HepG2 (cell line): ENCODE data around the gene NOX3. TPM values are rescaled to one million over a fixed set of nuclear protein-coding genes. Genes with fewer than 3 reads are reported as not detected.

Source experiments
- ATAC-seq: fragments of 200-7000 bp; cut with Tn5 transposase; 3 replicates; pipeline ENCODE4 v1.9.1; 2020; ENCODE audit warnings: mild to moderate bottlenecking, moderate library complexity
- BruUV-seq: library from RNA; stranded (reverse); fragments of 400-500 nt; replicated peaks from 2 replicates; lab custom pipeline; 2021; lab: Mats Ljungman, UMichigan
- CTCF ChIA-PET: fragments of 300-600 bp; formaldehyde crosslinking; extraction: SDS; loops from one replicate; lab custom pipeline; 2021; ENCODE audit warnings: low total read pairs, inconsistent platforms, low intra/inter-chr PET ratio; lab: Yijun Ruan, JAX
- POLR2A ChIA-PET: fragments of 350-600 bp; sonication (Branson Sonifier 250); formaldehyde crosslinking; loops from one replicate; lab custom pipeline; 2020; ENCODE audit warnings: antibody characterized with exemption, inconsistent platforms; lab: Yijun Ruan, JAX
- DNase-seq: peaks from one replicate; pipeline ENCODE4 v3.0.0-alpha.2; 2015; ENCODE audit warnings: low spot score
- FAIRE-seq: peaks from 3 replicates; lab custom pipeline; 2011; peaks lifted over from hg19 to GRCh38; lab: Jason Lieb, UNC
- H2AFZ ChIP-seq: one replicate; pipeline ENCODE4 v1.6.1; 2011; ENCODE audit warnings: low read length, inconsistent platforms
- H3K27ac ChIP-seq: fragments of 300-600 bp; 3 replicates; pipeline ENCODE4 v1.8.0; 2011; ENCODE audit warnings: mixed run types, mild to moderate bottlenecking, mixed read lengths, low read length, inconsistent platforms; ENCODE audit not compliant: insufficient read depth; ENCODE audit errors: extremely low read length
- H3K27me3 ChIP-seq, 2 experiments: fragments of 200-600 bp in 1 of 2; 2 replicates in 1 of 2; 3 replicates in 1 of 2; pipeline versions ENCODE4 v1.6.0 to v1.8.0; 2011; ENCODE audit warnings: low read length in 2 of 2, mild to moderate bottlenecking in 2 of 2, moderate library complexity in 2 of 2, inconsistent platforms in 1 of 2; ENCODE audit not compliant: insufficient read depth in 2 of 2, control insufficient read depth in 1 of 2
- H3K36me3 ChIP-seq, 2 experiments: fragments of 200-600 bp in 1 of 2; replicated peaks in 1 of 2; 2 replicates in 1 of 2; 3 replicates in 1 of 2; pipeline versions ENCODE4 v1.5.1 to v1.8.0; 2011; ENCODE audit warnings: low read length in 2 of 2, inconsistent platforms in 1 of 2; ENCODE audit not compliant: insufficient read depth in 2 of 2, control insufficient read depth in 1 of 2
- H3K4me1 ChIP-seq: 2 replicates; pipeline ENCODE4 v1.5.1; 2012; ENCODE audit warnings: low read length, inconsistent platforms; ENCODE audit not compliant: insufficient read depth
- H3K4me2 ChIP-seq: 2 replicates; pipeline ENCODE4 v1.6.0; 2011; ENCODE audit warnings: low read depth, low read length, inconsistent platforms
- H3K4me3 ChIP-seq, 3 experiments: fragments of 200-600 bp in 1 of 3; sonication (generic), shearing (Covaris generic) in 1 of 3; replicated peaks in 1 of 3; 2 replicates each; pipeline ENCODE4 v1.5.1; 2011 to 2016; ENCODE audit warnings: low read length in 3 of 3, inconsistent platforms in 2 of 3, low read depth in 2 of 3, mild to moderate bottlenecking in 2 of 3, control low read depth in 1 of 3, mixed read lengths in 1 of 3; ENCODE audit not compliant: insufficient read depth in 1 of 3
- H3K79me2 ChIP-seq: one replicate; pipeline ENCODE4 v1.6.1; 2011; ENCODE audit warnings: low read length, inconsistent platforms; ENCODE audit not compliant: insufficient read depth
- H3K9ac ChIP-seq: 2 replicates; pipeline ENCODE4 v1.6.0; 2011; ENCODE audit warnings: mild to moderate bottlenecking, low read depth, low read length, inconsistent platforms; ENCODE audit not compliant: insufficient read depth
- H3K9me3 ChIP-seq: 2 replicates; pipeline ENCODE4 v1.5.1; 2012; ENCODE audit warnings: mild to moderate bottlenecking, low read length
- H4K20me1 ChIP-seq: 2 replicates; pipeline ENCODE4 v1.6.0; 2011; ENCODE audit warnings: inconsistent platforms, mild to moderate bottlenecking, low read length, moderate library complexity; ENCODE audit not compliant: insufficient read depth
- AGO2 ChIP-seq: fragments of 200-400 bp; formaldehyde crosslinking; optimal IDR thresholded peaks from 2 replicates; pipeline ENCODE3; 2017; ENCODE audit warnings: mild to moderate bottlenecking, low read depth, low read length, moderate library complexity
- CHD4 ChIP-seq: fragments of 200-600 bp; sonication (generic); IDR thresholded peaks from 2 replicates; pipeline ENCODE4 v1.7.0; 2017; ENCODE audit warnings: mild to moderate bottlenecking, low read length, borderline replicate concordance
- ERF ChIP-seq: IDR thresholded peaks from 2 replicates; pipeline ENCODE4 v1.6.1; 2018; ENCODE audit warnings: missing biosample characterization, missing genetic modification reagents
- POLR2A ChIP-seq, 2 experiments: IDR thresholded peaks; 2 replicates each; pipeline ENCODE4 v1.6.1; 2011; ENCODE audit warnings: low read depth in 2 of 2, low read length in 2 of 2, mild to moderate bottlenecking in 1 of 2, moderate library complexity in 1 of 2; ENCODE audit not compliant: insufficient read depth in 1 of 2
- POLR2G ChIP-seq: fragments of 200-400 bp; formaldehyde crosslinking; IDR thresholded peaks from 2 replicates; pipeline ENCODE4 v1.6.1; 2018; ENCODE audit warnings: mild to moderate bottlenecking, low read depth, low read length, moderate library complexity
- RBFOX2 ChIP-seq: fragments of 200-400 bp; formaldehyde crosslinking; IDR thresholded peaks from 2 replicates; pipeline ENCODE4 v1.6.1; 2017; ENCODE audit warnings: low read depth, mild to moderate bottlenecking, low read length
- RBM22 ChIP-seq: fragments of 200-400 bp; formaldehyde crosslinking; optimal IDR thresholded peaks from 2 replicates; pipeline ENCODE3; 2017; ENCODE audit warnings: mild to moderate bottlenecking, low read length, moderate library complexity
- SOX13 ChIP-seq, 3 experiments: fragments of 450-650 bp in 1 of 3; sonication (generic) in 1 of 3; formaldehyde crosslinking in 1 of 3; IDR thresholded peaks in 2 of 3; conservative IDR thresholded peaks in 1 of 3; 2 replicates each; pipeline versions ENCODE4 v1.5.0 to v1.6.1; 2016 to 2020; ENCODE audit warnings: antibody characterized with exemption in 1 of 3, mild to moderate bottlenecking in 1 of 3, missing compliant biosample characterization in 1 of 3, missing genetic modification reagents in 1 of 3, moderate library complexity in 1 of 3
- THAP11 ChIP-seq: IDR thresholded peaks from 2 replicates; pipeline ENCODE4 v1.6.1; 2016; ENCODE audit warnings: missing biosample characterization, missing genetic modification reagents
- ZBTB38 ChIP-seq: sonication (generic); formaldehyde crosslinking; IDR thresholded peaks from 2 replicates; pipeline ENCODE4 v1.5.1; 2020; ENCODE audit warnings: mild to moderate bottlenecking, missing genetic modification reagents
- ZC3H4 ChIP-seq: sonication (generic); formaldehyde crosslinking; IDR thresholded peaks from 2 replicates; pipeline ENCODE4 v1.4.0; 2020; ENCODE audit warnings: missing genetic modification reagents, borderline replicate concordance
- ZNF772 ChIP-seq: sonication (generic); formaldehyde crosslinking; IDR thresholded peaks from 2 replicates; pipeline ENCODE4 v1.5.0; 2020; ENCODE audit warnings: mild to moderate bottlenecking, missing genetic modification reagents
- WGBS: methylation state at CpG from one replicate; pipeline ENCODE4 v1.1.6; 2017; ENCODE audit warnings: low lambda C conversion rate; 5-methylcytosine and 5-hydroxymethylcytosine counted together
- in situ Hi-C: cut with HindIII; loops from 2 replicates; pipeline ENCODE4 v1.10.0; 2017; ENCODE audit warnings: low pct_unique_long_range_greater_than_20kb; ENCODE audit not compliant: extremely low pct_ligation_motif_present
- intact Hi-C: fragments of 100-400 bp; cut with micrococcal nuclease; formaldehyde crosslinking; loops from one replicate; pipeline ENCODE4 v1.10.0; 2022; ENCODE audit not compliant: unreplicated experiment
- polyA plus RNA-seq, 8 experiments: library from polyadenylated mRNA; depleted of rRNA in 3 of 8; stranded (reverse) in 7 of 8; unstranded in 1 of 8; fragments of >200 nt; fragmentation: Illumina TruSeq in 4 of 8; extraction: Trizol in 4 of 8; gene quantifications; 2 replicates each; pipeline versions ENCODE4 v1.2.1 to v1.2.3, GENCODE V29; 2011 to 2016; ENCODE audit warnings: low read depth in 4 of 8, missing spikeins in 1 of 8, mixed read lengths in 1 of 8; ENCODE audit not compliant: insufficient read depth in 1 of 8
- total RNA-seq, 5 experiments: library from RNA; depleted of rRNA; stranded (reverse); fragments of >200 nt; fragmentation: Illumina TruSeq; extraction: Trizol; gene quantifications; 2 replicates each; pipeline ENCODE4 v1.2.3, GENCODE V29; 2016; ENCODE audit warnings: low read depth in 1 of 5
- TF ChIP-seq, protein P1 (sequence below): sonication (generic); formaldehyde crosslinking; conservative IDR thresholded peaks from 2 replicates; pipeline ENCODE4 v1.8.0; 2022; ENCODE audit warnings: mild to moderate bottlenecking, moderate library complexity, missing genetic modification reagents
- TF ChIP-seq, protein P2 (sequence below): sonication (generic); formaldehyde crosslinking; IDR thresholded peaks from 2 replicates; pipeline ENCODE4 v1.5.1; 2020; ENCODE audit warnings: missing genetic modification reagents, mild to moderate bottlenecking, borderline replicate concordance
- TF ChIP-seq, protein P3 (sequence below): sonication (generic); formaldehyde crosslinking; IDR thresholded peaks from 2 replicates; pipeline ENCODE4 v1.4.0; 2020; ENCODE audit warnings: mild to moderate bottlenecking, missing genetic modification reagents

NOX3 gene
- total and polyA plus RNA-seq, 2 of the 13 experiments (the other 11 are each of a cell fraction or from before 2014, with no cell fraction given) = 0.09 to 0.18 TPM

DNA sequence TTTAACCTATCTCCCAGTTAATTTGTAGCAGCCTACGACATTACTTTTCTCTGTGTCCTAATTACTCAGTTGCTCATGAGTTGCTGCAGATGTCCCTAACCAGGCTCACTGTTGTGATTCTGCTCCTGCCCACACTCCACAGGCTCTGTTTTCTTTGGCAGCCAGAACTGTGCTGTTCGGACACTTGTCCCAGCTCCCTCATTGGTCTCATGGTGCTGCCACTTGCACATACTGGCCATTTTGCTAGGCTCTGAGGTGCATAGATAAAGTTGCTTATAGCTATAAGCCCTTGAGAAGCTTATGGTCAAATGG is 55.0 kb downstream of the NOX3 start (continued):
- TF ChIP-seq, protein P1, sequence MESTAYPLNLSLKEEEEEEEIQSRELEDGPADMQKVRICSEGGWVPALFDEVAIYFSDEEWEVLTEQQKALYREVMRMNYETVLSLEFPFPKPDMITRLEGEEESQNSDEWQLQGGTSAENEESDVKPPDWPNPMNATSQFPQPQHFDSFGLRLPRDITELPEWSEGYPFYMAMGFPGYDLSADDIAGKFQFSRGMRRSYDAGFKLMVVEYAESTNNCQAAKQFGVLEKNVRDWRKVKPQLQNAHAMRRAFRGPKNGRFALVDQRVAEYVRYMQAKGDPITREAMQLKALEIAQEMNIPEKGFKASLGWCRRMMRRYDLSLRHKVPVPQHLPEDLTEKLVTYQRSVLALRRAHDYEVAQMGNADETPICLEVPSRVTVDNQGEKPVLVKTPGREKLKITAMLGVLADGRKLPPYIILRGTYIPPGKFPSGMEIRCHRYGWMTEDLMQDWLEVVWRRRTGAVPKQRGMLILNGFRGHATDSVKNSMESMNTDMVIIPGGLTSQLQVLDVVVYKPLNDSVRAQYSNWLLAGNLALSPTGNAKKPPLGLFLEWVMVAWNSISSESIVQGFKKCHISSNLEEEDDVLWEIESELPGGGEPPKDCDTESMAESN (CRISPR knock-in tag) = 0 out of 2 replicates have a peak, but pooled peaks have one; percentile 29
- TF ChIP-seq SOX13 (IDR thresholded peaks at IDR 0.05) (no peak), SOX13 (CRISPR knock-in tag; conservative IDR thresholded peaks at IDR 0.05 in 1 of 2, IDR thresholded peaks at IDR 0.05 in 1 of 2) (no peak)

DNA sequence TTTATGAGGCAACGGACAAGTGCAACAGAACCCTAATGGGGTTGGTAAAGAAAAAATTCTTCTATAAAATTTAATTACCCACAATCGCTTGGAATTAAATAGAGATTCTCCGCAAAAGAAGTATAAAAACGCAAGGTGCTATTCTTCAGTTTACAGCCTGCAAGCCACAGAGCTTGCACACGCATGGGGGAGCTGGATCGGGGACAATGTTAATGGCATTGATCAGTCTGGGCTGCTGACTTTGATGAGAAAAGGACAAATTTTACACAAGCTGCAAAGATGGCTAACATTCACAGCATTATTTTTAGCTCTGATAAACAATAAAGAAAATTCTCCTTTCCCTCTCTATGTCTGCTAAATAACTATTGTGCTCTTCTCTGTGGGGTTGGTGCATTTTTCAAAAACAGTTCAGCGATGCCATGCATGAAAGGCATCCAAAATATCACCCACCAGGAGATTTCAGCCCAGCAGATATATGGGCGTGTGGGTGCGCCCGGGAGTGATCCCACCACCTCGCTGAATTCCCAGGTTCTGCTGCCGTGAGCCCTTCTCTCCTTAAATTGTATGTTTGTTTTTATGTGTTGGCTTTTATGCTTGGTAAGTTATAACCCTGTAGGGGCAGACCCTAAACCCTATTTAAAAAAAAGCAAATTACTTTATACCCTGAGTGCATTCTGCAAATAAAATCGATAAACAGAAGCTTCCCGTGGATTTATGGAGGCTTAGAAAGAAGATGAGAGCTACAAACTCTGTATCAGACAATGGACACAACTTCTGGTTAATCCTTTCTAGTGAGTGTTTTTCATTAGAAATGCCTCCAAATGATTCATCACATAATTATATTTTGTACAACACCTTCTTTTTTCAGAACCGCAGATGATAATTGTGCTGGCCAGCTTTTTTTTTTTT is 55.6 kb downstream of the NOX3 start:
- H3K27me3 ChIP-seq = no peaks in the 10 kb centered on the region
- no peak for DNase-seq
- H4K20me1 ChIP-seq = no peaks in the 10 kb centered on the region
- peak; percentile 14; the same call in 2 of the 3 replicates for ATAC-seq
- H2AFZ ChIP-seq = no peak overlapping the region
- intact Hi-C loops = loop anchor here (1.0 to 2.0 kb wide), 5 partner anchors 44 to 129 kb away; no protein-coding TSS in a partner anchor
- H3K79me2 ChIP-seq = no peaks in the 10 kb centered on the region
- POLR2A ChIA-PET = interaction anchor here (0.5 to 4.0 kb wide), 17 partner anchors 11 to 664 kb away, joined by 3 to 81 read pairs (median 5); no protein-coding TSS in a partner anchor
- TSS peak; percentile 97 for BruUV-seq
- CTCF ChIA-PET = interaction anchor here (1.8 kb wide), 1 partner anchor 73 kb away, joined by 7 read pairs; no protein-coding TSS in a partner anchor
- peaks cover 87% of the 10 kb centered on the region for H3K4me1 ChIP-seq
- no peak for FAIRE-seq
- H3K4me3 ChIP-seq = no peak overlapping the region; a peak in 1 of 6 replicates
- H3K27ac ChIP-seq = peak overlapping the region; percentile 96
- H3K36me3 ChIP-seq = no peaks in the 10 kb centered on the region
- peak overlapping the region; percentile 51 for H3K4me2 ChIP-seq
- H3K9me3 ChIP-seq = no peaks in the 10 kb centered on the region
- in situ Hi-C loops = loop anchor here (5.0 kb wide), 1 partner anchor 73 kb away; no protein-coding TSS in a partner anchor
- H3K9ac ChIP-seq = peak overlapping the region; percentile 76
- 58% methylated on average over 15 of the region's 15 CpGs for WGBS
- TF ChIP-seq RBM22 (peak; percentile 74), ZC3H4 (CRISPR knock-in tag) (peak; percentile 97), AGO2 (peak; percentile 91), CHD4 (peak; percentile 17; the same call in 1 of the 2 replicates), ZNF772 (CRISPR knock-in tag) (no peak), THAP11 (CRISPR knock-in tag) (0 out of 2 replicates have a peak, but pooled peaks have one; percentile 12), RBFOX2 (peak; percentile 83), POLR2A (IDR thresholded peaks at IDR 0.05; ENCODE audit: insufficient read depth in 1 of 2, low read depth in 2 of 2, low read length in 2 of 2) (peak in 1 of 2 experiments; percentile 46; a peak in 1 of 4 replicates), ERF (CRISPR knock-in tag) (no peak), POLR2G (peak; percentile 59), ZBTB38 (peak; percentile 72)
- TF ChIP-seq, protein P2, sequence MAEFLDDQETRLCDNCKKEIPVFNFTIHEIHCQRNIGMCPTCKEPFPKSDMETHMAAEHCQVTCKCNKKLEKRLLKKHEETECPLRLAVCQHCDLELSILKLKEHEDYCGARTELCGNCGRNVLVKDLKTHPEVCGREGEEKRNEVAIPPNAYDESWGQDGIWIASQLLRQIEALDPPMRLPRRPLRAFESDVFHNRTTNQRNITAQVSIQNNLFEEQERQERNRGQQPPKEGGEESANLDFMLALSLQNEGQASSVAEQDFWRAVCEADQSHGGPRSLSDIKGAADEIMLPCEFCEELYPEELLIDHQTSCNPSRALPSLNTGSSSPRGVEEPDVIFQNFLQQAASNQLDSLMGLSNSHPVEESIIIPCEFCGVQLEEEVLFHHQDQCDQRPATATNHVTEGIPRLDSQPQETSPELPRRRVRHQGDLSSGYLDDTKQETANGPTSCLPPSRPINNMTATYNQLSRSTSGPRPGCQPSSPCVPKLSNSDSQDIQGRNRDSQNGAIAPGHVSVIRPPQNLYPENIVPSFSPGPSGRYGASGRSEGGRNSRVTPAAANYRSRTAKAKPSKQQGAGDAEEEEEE = no peak
- TF ChIP-seq, protein P3, sequence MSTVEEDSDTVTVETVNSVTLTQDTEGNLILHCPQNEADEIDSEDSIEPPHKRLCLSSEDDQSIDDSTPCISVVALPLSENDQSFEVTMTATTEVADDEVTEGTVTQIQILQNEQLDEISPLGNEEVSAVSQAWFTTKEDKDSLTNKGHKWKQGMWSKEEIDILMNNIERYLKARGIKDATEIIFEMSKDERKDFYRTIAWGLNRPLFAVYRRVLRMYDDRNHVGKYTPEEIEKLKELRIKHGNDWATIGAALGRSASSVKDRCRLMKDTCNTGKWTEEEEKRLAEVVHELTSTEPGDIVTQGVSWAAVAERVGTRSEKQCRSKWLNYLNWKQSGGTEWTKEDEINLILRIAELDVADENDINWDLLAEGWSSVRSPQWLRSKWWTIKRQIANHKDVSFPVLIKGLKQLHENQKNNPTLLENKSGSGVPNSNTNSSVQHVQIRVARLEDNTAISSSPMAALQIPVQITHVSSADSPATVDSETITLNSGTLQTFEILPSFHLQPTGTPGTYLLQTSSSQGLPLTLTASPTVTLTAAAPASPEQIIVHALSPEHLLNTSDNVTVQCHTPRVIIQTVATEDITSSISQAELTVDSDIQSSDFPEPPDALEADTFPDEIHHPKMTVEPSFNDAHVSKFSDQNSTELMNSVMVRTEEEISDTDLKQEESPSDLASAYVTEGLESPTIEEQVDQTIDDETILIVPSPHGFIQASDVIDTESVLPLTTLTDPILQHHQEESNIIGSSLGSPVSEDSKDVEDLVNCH = 0 out of 2 replicates have a peak, but pooled peaks have one; percentile 22
